IMR-90 (cell line): ENCODE measurements around the gene DIAPH1.

Source experiments
- BHLHE40 ChIP-seq: fragments of 150-350 bp; IDR thresholded peaks from 2 replicates; pipeline ENCODE4 v1.6.1; 2016; ENCODE audit warnings: mild to moderate bottlenecking, low read depth, low read length
- CEBPB ChIP-seq: IDR thresholded peaks from 2 replicates; pipeline ENCODE4 v1.6.1; 2012; ENCODE audit warnings: low read depth, low read length, improper control_type of control experiment
- CHD1 ChIP-seq: IDR thresholded peaks from 2 replicates; pipeline ENCODE4 v1.6.1; 2012; ENCODE audit warnings: low read depth, low read length, improper control_type of control experiment
- CTCF ChIP-seq: conservative IDR thresholded peaks from 2 replicates; pipeline ENCODE4 v1.5.1; 2012; ENCODE audit warnings: mild to moderate bottlenecking, low read depth, low read length, improper control_type of control experiment
- ELK1 ChIP-seq: fragments of 150-350 bp; IDR thresholded peaks from 2 replicates; pipeline ENCODE4 v1.6.1; 2016; ENCODE audit warnings: low read depth, mild to moderate bottlenecking, low read length, moderate library complexity, borderline replicate concordance
- MAZ ChIP-seq: IDR thresholded peaks from 2 replicates; pipeline ENCODE4 v1.6.1; 2012; ENCODE audit warnings: low read depth, mild to moderate bottlenecking, low read length, improper control_type of control experiment, moderate library complexity, borderline replicate concordance
- POLR2A ChIP-seq: IDR thresholded peaks from 2 replicates; pipeline ENCODE4 v1.6.1; 2012; ENCODE audit warnings: mild to moderate bottlenecking, low read depth, low read length
- RAD21 ChIP-seq: IDR thresholded peaks from 2 replicates; pipeline ENCODE4 v1.6.1; 2012; ENCODE audit warnings: low read length, improper control_type of control experiment
- RCOR1 ChIP-seq: IDR thresholded peaks from 2 replicates; pipeline ENCODE4 v1.6.1; 2012; ENCODE audit warnings: mild to moderate bottlenecking, low read length, improper control_type of control experiment; ENCODE audit not compliant: insufficient replicate concordance
- SMC3 ChIP-seq: fragments of 150-350 bp; IDR thresholded peaks from 2 replicates; pipeline ENCODE4 v1.6.1; 2016; ENCODE audit warnings: low read depth, mild to moderate bottlenecking, antibody characterized with exemption, low read length, moderate library complexity
- USF2 ChIP-seq: fragments of 150-350 bp; IDR thresholded peaks from 2 replicates; pipeline ENCODE4 v1.6.1; 2017; ENCODE audit warnings: mild to moderate bottlenecking, antibody characterized with exemption, low read length, low read depth

- TF ChIP-seq POLR2A (no peak), CTCF (no peak), SMC3 (no peak), RAD21 (no peak), MAZ (no peak), BHLHE40 (no peak), RCOR1 (no peak), USF2 (no peak), CEBPB (no peak), CHD1 (no peak), ELK1 (no peak)
These were observed 44.7 kb downstream of the DIAPH1 start for GRCh38 chr5:141574122-141574510.
